ENCODE data around the gene LAMC2. TPM values are rescaled to one million over a fixed set of nuclear protein-coding genes. Genes with fewer than 3 reads are reported as not detected.

Gene LAMC2
- polyA plus RNA-seq, 1 donor (not counting 4 experiments of a cell fraction or from before 2014, with no cell fraction given): 1,627 TPM

GRCh38 chr1:183186841-183187240 lies 777 bp downstream of the LAMC2 start:
- DNase-seq (ENCODE audit: low read depth, low spot score): no peak
- Histone ChIP-seq H3K79me2 (ENCODE audit: control insufficient read depth, insufficient read depth, low read length) (peaks cover 56% of the 10 kb centered on the region), H4K20me1 (ENCODE audit: control insufficient read depth, extremely low read depth, insufficient read depth, low read length) (peaks cover 9% of the 10 kb centered on the region), H3K27me3 (ENCODE audit: control insufficient read depth, extremely low read depth, insufficient read depth, low read length) (no peaks in the 10 kb centered on the region), H3K36me3 (ENCODE audit: control insufficient read depth in 2 of 2, extremely low read depth in 1 of 2, insufficient read depth in 2 of 2, low read length in 2 of 2) (peaks cover 6 to 23% of the 10 kb centered on the region in 2 experiments), H2AFZ (ENCODE audit: control insufficient read depth, low read length) (no peak overlapping the region), H3K4me1 (ENCODE audit: control insufficient read depth, extremely low read depth, insufficient read depth, low read length) (peaks cover 48% of the 10 kb centered on the region), H3K4me3 (ENCODE audit: control insufficient read depth in 2 of 3, extremely low read depth in 1 of 3, insufficient read depth in 2 of 3, low read depth in 1 of 3, low read length in 3 of 3) (peak overlapping the region; percentile 88 to 99 (median 96)), H3K27ac (ENCODE audit: control insufficient read depth, insufficient read depth, low read length) (peak overlapping the region; percentile 100), H3K9me3 (ENCODE audit: control insufficient read depth, low read depth, low read length) (no peaks in the 10 kb centered on the region), H3K9ac (ENCODE audit: control insufficient read depth, extremely low read depth, insufficient read depth, low read length) (peak overlapping the region; percentile 98), H3K4me2 (ENCODE audit: control insufficient read depth, extremely low read depth, insufficient read depth, low read depth, low read length) (peak overlapping the region; percentile 97), H3K9me1 (ENCODE audit: control insufficient read depth, extremely low read depth, insufficient read depth, low read length) (no peaks in the 10 kb centered on the region)
- dilution Hi-C loops (cut with MboI; ENCODE audit: extremely low pct_ligation_motif_present, low sequenced_read_pairs): no loop called here
- peak; percentile 88 for FAIRE-seq
- TF ChIP-seq, protein P1, sequence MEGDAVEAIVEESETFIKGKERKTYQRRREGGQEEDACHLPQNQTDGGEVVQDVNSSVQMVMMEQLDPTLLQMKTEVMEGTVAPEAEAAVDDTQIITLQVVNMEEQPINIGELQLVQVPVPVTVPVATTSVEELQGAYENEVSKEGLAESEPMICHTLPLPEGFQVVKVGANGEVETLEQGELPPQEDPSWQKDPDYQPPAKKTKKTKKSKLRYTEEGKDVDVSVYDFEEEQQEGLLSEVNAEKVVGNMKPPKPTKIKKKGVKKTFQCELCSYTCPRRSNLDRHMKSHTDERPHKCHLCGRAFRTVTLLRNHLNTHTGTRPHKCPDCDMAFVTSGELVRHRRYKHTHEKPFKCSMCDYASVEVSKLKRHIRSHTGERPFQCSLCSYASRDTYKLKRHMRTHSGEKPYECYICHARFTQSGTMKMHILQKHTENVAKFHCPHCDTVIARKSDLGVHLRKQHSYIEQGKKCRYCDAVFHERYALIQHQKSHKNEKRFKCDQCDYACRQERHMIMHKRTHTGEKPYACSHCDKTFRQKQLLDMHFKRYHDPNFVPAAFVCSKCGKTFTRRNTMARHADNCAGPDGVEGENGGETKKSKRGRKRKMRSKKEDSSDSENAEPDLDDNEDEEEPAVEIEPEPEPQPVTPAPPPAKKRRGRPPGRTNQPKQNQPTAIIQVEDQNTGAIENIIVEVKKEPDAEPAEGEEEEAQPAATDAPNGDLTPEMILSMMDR (optimal IDR thresholded peaks at IDR 0.05 in 1 of 3, IDR thresholded peaks at IDR 0.05 in 1 of 3, conservative IDR thresholded peaks at IDR 0.05 in 1 of 3; ENCODE audit: extremely low read depth in 1 of 3, insufficient read depth in 2 of 3, low read length in 3 of 3): no peak
- no peak for TF ChIP-seq EZH2 (IDR thresholded peaks at IDR 0.05; ENCODE audit: low read length)

DNA sequence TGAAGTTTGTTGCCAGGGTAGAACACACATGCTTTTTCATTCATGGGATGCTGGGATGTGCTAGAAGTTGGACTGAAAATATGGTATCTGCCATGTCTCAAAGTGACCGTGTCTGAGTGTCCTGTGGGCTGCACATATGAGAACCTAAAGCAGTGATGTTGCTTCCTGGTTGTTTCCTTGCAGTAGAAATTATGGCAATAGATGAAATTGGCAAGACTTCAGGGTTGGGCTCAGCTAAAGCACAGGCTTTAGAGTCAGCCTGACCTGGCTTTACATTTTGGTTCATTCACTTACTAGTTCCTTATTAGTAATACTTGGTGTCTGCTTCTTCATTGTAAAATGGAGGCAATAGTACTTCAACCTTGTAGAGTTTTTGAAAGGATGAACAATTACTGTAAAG lies 2.2 kb downstream of the LAMC2 start:
- H2AFZ ChIP-seq (ENCODE audit: control insufficient read depth, low read length): no peak overlapping the region
- dilution Hi-C loops (cut with MboI; ENCODE audit: extremely low pct_ligation_motif_present, low sequenced_read_pairs): no loop called here
- peak overlapping the region; percentile 100 for H3K27ac ChIP-seq (ENCODE audit: control insufficient read depth, insufficient read depth, low read length)
- H3K27me3 ChIP-seq (ENCODE audit: control insufficient read depth, extremely low read depth, insufficient read depth, low read length): no peaks in the 10 kb centered on the region
- peak overlapping the region; percentile 98 for H3K9ac ChIP-seq (ENCODE audit: control insufficient read depth, extremely low read depth, insufficient read depth, low read length)
- no peaks in the 10 kb centered on the region for H3K9me1 ChIP-seq (ENCODE audit: control insufficient read depth, extremely low read depth, insufficient read depth, low read length)
- no peaks in the 10 kb centered on the region for H3K9me3 ChIP-seq (ENCODE audit: control insufficient read depth, low read depth, low read length)
- H3K36me3 ChIP-seq (ENCODE audit: control insufficient read depth in 2 of 2, extremely low read depth in 1 of 2, insufficient read depth in 2 of 2, low read length in 2 of 2): peaks cover 7 to 32% of the 10 kb centered on the region in 2 experiments
- FAIRE-seq (peak; percentile 34), DNase-seq (ENCODE audit: low read depth, low spot score) (no peak)
- no peak for TF ChIP-seq EZH2 (IDR thresholded peaks at IDR 0.05; ENCODE audit: low read length)
- TF ChIP-seq, protein P1 (optimal IDR thresholded peaks at IDR 0.05 in 1 of 3, IDR thresholded peaks at IDR 0.05 in 1 of 3, conservative IDR thresholded peaks at IDR 0.05 in 1 of 3; ENCODE audit: extremely low read depth in 1 of 3, insufficient read depth in 2 of 3, low read length in 3 of 3): no peak
- H3K4me3 ChIP-seq (ENCODE audit: control insufficient read depth in 2 of 3, extremely low read depth in 1 of 3, insufficient read depth in 2 of 3, low read depth in 1 of 3, low read length in 3 of 3): peak overlapping the region; percentile 88 to 99 (median 96)
- peaks cover 60% of the 10 kb centered on the region for H3K4me1 ChIP-seq (ENCODE audit: control insufficient read depth, extremely low read depth, insufficient read depth, low read length)
- peak overlapping the region; percentile 97 for H3K4me2 ChIP-seq (ENCODE audit: control insufficient read depth, extremely low read depth, insufficient read depth, low read depth, low read length)
- peaks cover 13% of the 10 kb centered on the region for H4K20me1 ChIP-seq (ENCODE audit: control insufficient read depth, extremely low read depth, insufficient read depth, low read length)
- peaks cover 70% of the 10 kb centered on the region for H3K79me2 ChIP-seq (ENCODE audit: control insufficient read depth, insufficient read depth, low read length)
